MCF 10A (cell line): Measurements from ENCODE around the gene CYP19A1. TPM values are rescaled to one million over a fixed set of nuclear protein-coding genes. Genes with fewer than 3 reads are reported as not detected.

Experiments used
- BruUV-seq: library from RNA; stranded (reverse); fragments of 400-500 nt; replicated peaks from 2 replicates; lab custom pipeline; 2021; lab: Mats Ljungman, UMichigan
- CTCF ChIA-PET: fragments of 300-600 bp; sonication (Branson Sonifier 250); formaldehyde crosslinking; extraction: SDS; loops from one replicate; lab custom pipeline; 2021; ENCODE audit warnings: antibody characterized with exemption, inconsistent platforms; lab: Yijun Ruan, JAX
- POLR2A ChIA-PET: fragments of 300-600, 350-650 bp; sonication (Branson Sonifier 250); formaldehyde crosslinking; extraction: SDS; loops from one replicate; lab custom pipeline; 2020; ENCODE audit warnings: antibody characterized with exemption, inconsistent platforms; lab: Yijun Ruan, JAX
- DNase-seq: peaks from one replicate; pipeline ENCODE4 v3.0.0-alpha.2; 2018; ENCODE audit not compliant: unreplicated experiment
- H3K27ac Mint-ChIP-seq: one replicate; pipeline ENCODE4 v1.8.0; 2022; ENCODE audit warnings: mild to moderate bottlenecking, low read depth, mixed read lengths; ENCODE audit not compliant: unreplicated experiment
- H3K27me3 Mint-ChIP-seq: one replicate; pipeline ENCODE4 v1.8.0; 2022; ENCODE audit warnings: mixed read lengths; ENCODE audit not compliant: insufficient read depth, unreplicated experiment
- H3K36me3 Mint-ChIP-seq: one replicate; pipeline ENCODE4 v1.8.0; 2022; ENCODE audit warnings: mild to moderate bottlenecking, moderate library complexity, mixed read lengths; ENCODE audit not compliant: insufficient read depth, unreplicated experiment
- H3K4me1 Mint-ChIP-seq: one replicate; pipeline ENCODE4 v1.8.0; 2022; ENCODE audit warnings: mixed read lengths; ENCODE audit not compliant: insufficient read depth, unreplicated experiment
- H3K4me3 Mint-ChIP-seq: one replicate; pipeline ENCODE4 v1.8.0; 2022; ENCODE audit warnings: mild to moderate bottlenecking, moderate library complexity, mixed read lengths; ENCODE audit not compliant: unreplicated experiment
- H3K9me3 Mint-ChIP-seq: one replicate; pipeline ENCODE4 v1.8.0; 2022; ENCODE audit warnings: mixed read lengths; ENCODE audit not compliant: unreplicated experiment
- CTCF ChIP-seq: fragments of 200-600 bp; IDR thresholded peaks from one replicate; pipeline ENCODE4 v1.8.0; 2022; ENCODE audit warnings: antibody characterized with exemption, mild to moderate bottlenecking; ENCODE audit not compliant: unreplicated experiment
- intact Hi-C: fragments of 100-400 bp; cut with micrococcal nuclease; formaldehyde crosslinking; loops from 2 replicates; pipeline ENCODE4 v1.14.1; 2022
- total RNA-seq: library from RNA; stranded (reverse); gene quantifications from 2 replicates; pipeline ENCODE4 v1.2.3, GENCODE V29; 2022

CYP19A1 gene
- total RNA-seq, 1 experiment from 2014 or later: not detected

GRCh38 chr15:51180011-51180410 is 158.4 kb downstream of the CYP19A1 start:
- peaks cover 7% of the 10 kb centered on the region for H3K36me3 Mint-ChIP-seq
- BruUV-seq: no TSS peak
- H3K27ac Mint-ChIP-seq: no peak overlapping the region
- no peak for TF ChIP-seq CTCF
- no peaks in the 10 kb centered on the region for H3K9me3 Mint-ChIP-seq
- no peak overlapping the region for H3K4me3 Mint-ChIP-seq
- intact Hi-C loops: no loop called here
- H3K27me3 Mint-ChIP-seq: no peaks in the 10 kb centered on the region
- ChIA-PET CTCF (interaction anchor here (1.0 to 1.7 kb wide), 2 partner anchors 16 to 19 kb away, joined by 4 to 6 read pairs; no protein-coding TSS in a partner anchor), POLR2A (no interaction called here)
- H3K4me1 Mint-ChIP-seq: no peaks in the 10 kb centered on the region
- no peak for DNase-seq

- no peaks in the 10 kb centered on the region for H3K36me3 Mint-ChIP-seq
- H3K27ac Mint-ChIP-seq: no peak overlapping the region
- no peaks in the 10 kb centered on the region for H3K4me1 Mint-ChIP-seq
- ChIA-PET CTCF (interaction anchor here (1.2 to 3.3 kb wide), 3 partner anchors 10 to 212 kb away, joined by 3 to 28 read pairs (median 19); no protein-coding TSS in a partner anchor), POLR2A (no interaction called here)
- no peak overlapping the region for H3K4me3 Mint-ChIP-seq
- intact Hi-C loops: no loop called here
- no peaks in the 10 kb centered on the region for H3K27me3 Mint-ChIP-seq
- no TSS peak for BruUV-seq
- no peak for DNase-seq
- H3K9me3 Mint-ChIP-seq: no peaks in the 10 kb centered on the region
- TF ChIP-seq CTCF: no peak
These were observed 166.2 kb downstream of the CYP19A1 start for GRCh38 chr15:51172193-51172592.

GRCh38 chr15:51171634-51171932 is 166.8 kb downstream of the CYP19A1 start:
- Mint-ChIP-seq H3K4me3 (no peak overlapping the region), H3K4me1 (no peaks in the 10 kb centered on the region), H3K36me3 (no peaks in the 10 kb centered on the region), H3K9me3 (no peaks in the 10 kb centered on the region), H3K27ac (no peak overlapping the region), H3K27me3 (no peaks in the 10 kb centered on the region)
- no TSS peak for BruUV-seq
- DNase-seq: no peak
- intact Hi-C loops: no loop called here
- CTCF ChIA-PET: interaction anchor here (1.2 to 3.3 kb wide), 5 partner anchors 9 to 213 kb away, joined by 3 to 28 read pairs (median 6); no protein-coding TSS in a partner anchor
- no peak for TF ChIP-seq CTCF
- POLR2A ChIA-PET: no interaction called here

- Mint-ChIP-seq H3K27ac (no peak overlapping the region), H3K36me3 (no peaks in the 10 kb centered on the region), H3K9me3 (no peaks in the 10 kb centered on the region), H3K4me3 (no peak overlapping the region), H3K27me3 (no peaks in the 10 kb centered on the region), H3K4me1 (no peaks in the 10 kb centered on the region)
- no peak for DNase-seq
- CTCF ChIA-PET: interaction anchor here (1.2 to 3.3 kb wide), 5 partner anchors 8 to 213 kb away, joined by 3 to 28 read pairs (median 6); no protein-coding TSS in a partner anchor
- intact Hi-C loops: no loop called here
- BruUV-seq: no TSS peak
- TF ChIP-seq CTCF: no peak
- POLR2A ChIA-PET: no interaction called here
These were observed 167.3 kb downstream of the CYP19A1 start for GRCh38 chr15:51170882-51171633.
